HL-60 (cell line): ENCODE data around the gene LRRC15.

Experiments used
- DNase-seq, 2 experiments: peaks; one replicate each; pipeline ENCODE4 v3.0.0-alpha.2; 2010 to 2020; ENCODE audit warnings: low read depth in 1 of 2, low spot score in 1 of 2
- H3K27ac ChIP-seq: fragments of 250-450 bp; sonication (Bioruptor Pico); replicated peaks from 2 replicates; pipeline ENCODE4 v1.5.1; 2020; ENCODE audit warnings: mild to moderate bottlenecking, moderate library complexity
- H3K27me3 ChIP-seq: fragments of 250-450 bp; sonication (Bioruptor Pico); 2 replicates; pipeline ENCODE4 v1.5.1; 2021; ENCODE audit warnings: mild to moderate bottlenecking, moderate library complexity; ENCODE audit not compliant: insufficient read depth, poor library complexity, severe bottlenecking
- H3K4me3 ChIP-seq: replicated peaks from 2 replicates; pipeline ENCODE4 v1.5.1; 2011; ENCODE audit warnings: mild to moderate bottlenecking, control low read depth, low read length; ENCODE audit not compliant: insufficient read depth
- CTCF ChIP-seq: IDR thresholded peaks from one replicate; pipeline ENCODE4 v1.5.1; 2011; ENCODE audit warnings: low read length, control low read depth, inconsistent platforms; ENCODE audit not compliant: insufficient read depth
- GABPA ChIP-seq: IDR thresholded peaks from 2 replicates; pipeline ENCODE4 v1.6.1; 2012; ENCODE audit warnings: low read depth
- POLR2AphosphoS5 ChIP-seq: IDR thresholded peaks from 2 replicates; pipeline ENCODE4 v1.6.1; 2012; ENCODE audit warnings: low read depth
- REST ChIP-seq: IDR thresholded peaks from 2 replicates; pipeline ENCODE4 v1.6.1; 2012; ENCODE audit warnings: low read depth; ENCODE audit not compliant: insufficient replicate concordance
- SPI1 ChIP-seq: IDR thresholded peaks from 2 replicates; pipeline ENCODE4 v1.6.1; 2012; ENCODE audit warnings: low read depth, mild to moderate bottlenecking, borderline replicate concordance

The LRRC15 gene

GRCh38 chr3:194307849-194308248, 61.7 kb downstream of the LRRC15 start:
- Histone ChIP-seq H3K4me3 (no peak overlapping the region), H3K27ac (no peak overlapping the region), H3K27me3 (no peaks in the 10 kb centered on the region)
- DNase-seq: no peak
- TF ChIP-seq POLR2AphosphoS5 (no peak), GABPA (no peak), CTCF (no peak), REST (no peak), SPI1 (no peak)

- TF ChIP-seq SPI1: no peak
- no peak for TF ChIP-seq GABPA
- no peak for TF ChIP-seq POLR2AphosphoS5
- no peak for TF ChIP-seq REST
- TF ChIP-seq CTCF: no peak
- no peak for DNase-seq
- Histone ChIP-seq H3K27ac (0 out of 2 replicates have a peak overlapping the region, but pooled peaks have one; percentile 6), H3K4me3 (no peak overlapping the region), H3K27me3 (no peaks in the 10 kb centered on the region)
Measured at GRCh38 chr3:194306771-194307640, 62.5 kb downstream of the LRRC15 start.

GRCh38 chr3:194306109-194306686, 63.3 kb downstream of the LRRC15 start:
- no peak overlapping the region for H3K4me3 ChIP-seq
- TF ChIP-seq POLR2AphosphoS5 (peak; percentile 98), CTCF (no peak)
- DNase-seq: peak; percentile 46 to 81
- no peak overlapping the region for H3K27ac ChIP-seq
- no peaks in the 10 kb centered on the region for H3K27me3 ChIP-seq
